Measurements from ENCODE around the gene NSUN3. TPM values are rescaled to one million over a fixed set of nuclear protein-coding genes. Genes with fewer than 3 reads are reported as not detected.

The NSUN3 gene
- total and polyA plus RNA-seq, 2 of the 8 experiments (the other 6 are each of a cell fraction or from before 2014, with no cell fraction given): 2.1 to 5.1 TPM

DNA sequence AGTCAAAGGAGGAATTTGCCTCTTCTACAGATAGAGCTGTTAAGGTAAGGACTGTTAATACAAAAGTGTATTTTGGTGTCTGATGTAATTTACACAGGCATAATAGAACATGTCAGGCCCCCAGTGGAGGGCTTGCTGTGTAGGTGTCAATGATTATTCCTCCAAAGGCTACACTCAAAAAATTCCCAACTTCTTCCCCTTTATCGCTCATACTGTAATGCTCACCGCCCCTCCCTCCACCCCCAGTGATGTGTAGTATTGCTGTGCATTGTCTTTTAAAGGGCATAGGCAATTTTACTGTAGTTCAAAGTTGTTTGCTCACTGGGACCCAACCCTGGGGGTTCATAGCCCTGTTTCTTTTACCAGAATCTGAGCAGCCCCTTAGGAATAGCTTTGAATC lies 32.2 kb downstream of the NSUN3 start:
- Histone ChIP-seq H3K56ac (replicated peaks; ENCODE audit: insufficient read length, low read depth, low read length) (no peak overlapping the region), H2BK12ac (ENCODE audit: low read depth, low read length) (no peak overlapping the region), H4K8ac (ENCODE audit: extremely low read depth, insufficient read depth, low read length) (no peak overlapping the region), H3K4ac (replicated peaks; ENCODE audit: insufficient read length, low read depth, low read length) (no peak overlapping the region), H3K9ac (replicated peaks in 1 of 4; ENCODE audit: extremely low read depth in 1 of 4, low read depth in 3 of 4, low read length in 3 of 4) (no peak overlapping the region), H3K14ac (ENCODE audit: insufficient read length) (no peak overlapping the region), H3K27me3 (replicated peaks in 1 of 4; ENCODE audit: control insufficient read depth in 3 of 4, extremely low read depth in 1 of 4, insufficient read depth in 3 of 4, low read length in 3 of 4) (no peaks in the 10 kb centered on the region), H3K79me1 (ENCODE audit: low read depth, low read length) (no peaks in the 10 kb centered on the region), H4K91ac (replicated peaks; ENCODE audit: insufficient read length, low read length) (no peak overlapping the region), H2BK120ac (replicated peaks; ENCODE audit: low read depth, low read length) (no peak overlapping the region), H3K36me3 (ENCODE audit: control insufficient read depth in 2 of 4, insufficient read depth in 4 of 4, low read length in 3 of 4) (peaks cover 0 to 5% (median 3%) of the 10 kb centered on the region in 4 experiments; a peak in 4 of 8 replicates), H2AFZ (ENCODE audit: low read length) (no peak overlapping the region), H2AK5ac (ENCODE audit: low read depth, low read length) (no peak overlapping the region), H3K79me2 (ENCODE audit: control insufficient read depth in 1 of 2, insufficient read depth in 2 of 2, low read length in 2 of 2) (no peaks in the 10 kb centered on the region), H3K23ac (ENCODE audit: insufficient read length) (no peak overlapping the region), H2BK5ac (ENCODE audit: low read depth, low read length) (no peak overlapping the region), H3K4me2 (ENCODE audit: insufficient read depth in 1 of 2, low read depth in 2 of 2, low read length in 2 of 2) (no peak overlapping the region), H3K4me3 (ENCODE audit: extremely low read depth in 1 of 4, insufficient read depth in 2 of 4, low read depth in 3 of 4, low read length in 4 of 4) (no peak overlapping the region), H3K27ac (ENCODE audit: low read depth, low read length) (no peak overlapping the region), H3K4me1 (replicated peaks in 1 of 4; ENCODE audit: control insufficient read depth in 3 of 4, insufficient read depth in 4 of 4, low read length in 3 of 4) (no peaks in the 10 kb centered on the region), H3K18ac (ENCODE audit: extremely low read depth, low read length) (no peak overlapping the region), H2BK20ac (ENCODE audit: low read length) (no peak overlapping the region), H2BK15ac (ENCODE audit: low read length) (no peak overlapping the region), H3K23me2 (ENCODE audit: low read depth, low read length) (no peaks in the 10 kb centered on the region), H4K5ac (ENCODE audit: insufficient read length, low read depth, low read length) (no peak overlapping the region), H3K9me3 (ENCODE audit: insufficient read depth in 2 of 2, low read depth in 1 of 2, low read length in 1 of 2) (no peaks in the 10 kb centered on the region), H4K20me1 (replicated peaks in 1 of 2; ENCODE audit: control insufficient read depth in 1 of 2, insufficient read depth in 2 of 2, low read length in 2 of 2) (no peaks in the 10 kb centered on the region)
- no peak for FAIRE-seq
- POLR2A ChIA-PET (ENCODE audit: partially characterized antibody): no interaction called here
- CTCF ChIA-PET (ENCODE audit: partially characterized antibody): interaction anchor here (0.6 kb wide), 1 partner anchor 8 kb away, joined by 3 read pairs; no protein-coding TSS in a partner anchor
- no peak for DNase-seq (ENCODE audit: low read depth in 1 of 2, low spot score in 2 of 2)
- 92% methylated on average over 2 of the region's 2 CpGs; no CpG with 5 or more reads in 1 of the 2 experiments for WGBS, 2 experiments (ENCODE audit: extremely low coverage in 1 of 2, insufficient coverage in 1 of 2, insufficient read length in 1 of 2, insufficient replicate concordance in 2 of 2, low coverage in 1 of 2, low lambda C conversion rate in 2 of 2, missing lambda C conversion rate in 1 of 2)
- TF ChIP-seq RBBP5 (IDR thresholded peaks at IDR 0.05; ENCODE audit: borderline replicate concordance, low read depth, low read length): no peak
- no peak for TF ChIP-seq SRF (IDR thresholded peaks at IDR 0.05; ENCODE audit: low read depth, low read length)
- no peak for TF ChIP-seq ASH2L (IDR thresholded peaks at IDR 0.05; ENCODE audit: low read length)
- no peak for TF ChIP-seq POLR2A (IDR thresholded peaks at IDR 0.05; ENCODE audit: control extremely low read depth in 1 of 2, low read depth in 2 of 2, low read length in 2 of 2)
- TF ChIP-seq POU5F1 (IDR thresholded peaks at IDR 0.05; ENCODE audit: low read depth, low read length): no peak
- TF ChIP-seq, protein P1, sequence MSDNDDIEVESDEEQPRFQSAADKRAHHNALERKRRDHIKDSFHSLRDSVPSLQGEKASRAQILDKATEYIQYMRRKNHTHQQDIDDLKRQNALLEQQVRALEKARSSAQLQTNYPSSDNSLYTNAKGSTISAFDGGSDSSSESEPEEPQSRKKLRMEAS (IDR thresholded peaks at IDR 0.05): no peak
- no peak for TF ChIP-seq NANOG (IDR thresholded peaks at IDR 0.05; ENCODE audit: insufficient read depth, low read depth, low read length, poor library complexity, severe bottlenecking)
- no peak for TF ChIP-seq TBP (IDR thresholded peaks at IDR 0.05; ENCODE audit: low read depth, low read length)
- TF ChIP-seq HDAC2 (IDR thresholded peaks at IDR 0.05; ENCODE audit: borderline replicate concordance in 1 of 2, low read depth in 2 of 2, low read length in 2 of 2): no peak
- no peak for TF ChIP-seq SIN3A (conservative IDR thresholded peaks at IDR 0.05 in 1 of 2, IDR thresholded peaks at IDR 0.05 in 1 of 2; ENCODE audit: low read depth in 1 of 2, low read length in 2 of 2)
